ENCODE measurements around the gene ASCC2.
"Not testable (repeated sequence)": the region's sequence is repeated elsewhere in the genome, so short reads cannot be mapped to it uniquely, and the experiment has no call there.

The ASCC2 gene

DNA sequence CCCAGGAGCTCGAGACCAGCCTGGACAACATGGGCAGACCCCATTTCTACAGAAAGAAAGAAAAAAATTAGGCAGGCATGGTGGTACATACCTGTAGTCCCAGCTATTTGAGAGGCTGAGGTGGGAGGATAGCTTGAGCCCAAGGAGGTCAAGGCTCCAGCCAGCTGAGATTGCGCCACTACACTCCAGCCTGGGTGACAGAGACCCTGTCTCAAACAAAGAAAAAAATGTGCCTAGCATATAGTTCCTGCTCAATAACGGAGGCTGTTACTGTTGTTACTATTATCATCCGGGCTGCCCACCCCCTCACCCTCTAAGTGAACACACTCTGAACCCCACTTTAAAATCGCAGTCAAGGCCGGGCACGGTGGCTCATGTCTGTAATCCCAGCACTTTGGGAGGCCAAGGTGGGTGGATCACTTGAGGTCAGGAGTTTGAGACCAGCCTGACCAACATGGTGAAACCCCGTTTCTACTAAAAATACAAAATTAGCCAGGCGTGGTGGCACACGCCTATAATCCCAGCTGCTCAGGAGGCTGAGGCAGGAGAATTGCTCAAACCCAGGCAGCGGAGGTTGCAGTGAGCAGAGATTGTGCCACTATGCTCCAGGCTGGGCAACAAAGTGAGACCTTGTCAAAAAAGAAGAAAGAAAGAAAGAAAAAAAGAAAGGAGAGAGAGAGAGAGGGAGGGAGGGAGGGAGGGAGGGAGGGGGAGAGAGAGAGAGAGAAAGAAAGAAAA is 83.2 kb downstream of the ASCC2 start:
- not testable (repeated sequence) for DNase-seq (ENCODE audit: low read depth)

- no peak for DNase-seq (ENCODE audit: low read depth)
Observed at GRCh38 chr22:29753808-29754657, 84.0 kb downstream of the ASCC2 start.

GRCh38 chr22:29751669-29752068 is 86.4 kb downstream of the ASCC2 start:
- DNase-seq (ENCODE audit: low read depth): no peak

DNA sequence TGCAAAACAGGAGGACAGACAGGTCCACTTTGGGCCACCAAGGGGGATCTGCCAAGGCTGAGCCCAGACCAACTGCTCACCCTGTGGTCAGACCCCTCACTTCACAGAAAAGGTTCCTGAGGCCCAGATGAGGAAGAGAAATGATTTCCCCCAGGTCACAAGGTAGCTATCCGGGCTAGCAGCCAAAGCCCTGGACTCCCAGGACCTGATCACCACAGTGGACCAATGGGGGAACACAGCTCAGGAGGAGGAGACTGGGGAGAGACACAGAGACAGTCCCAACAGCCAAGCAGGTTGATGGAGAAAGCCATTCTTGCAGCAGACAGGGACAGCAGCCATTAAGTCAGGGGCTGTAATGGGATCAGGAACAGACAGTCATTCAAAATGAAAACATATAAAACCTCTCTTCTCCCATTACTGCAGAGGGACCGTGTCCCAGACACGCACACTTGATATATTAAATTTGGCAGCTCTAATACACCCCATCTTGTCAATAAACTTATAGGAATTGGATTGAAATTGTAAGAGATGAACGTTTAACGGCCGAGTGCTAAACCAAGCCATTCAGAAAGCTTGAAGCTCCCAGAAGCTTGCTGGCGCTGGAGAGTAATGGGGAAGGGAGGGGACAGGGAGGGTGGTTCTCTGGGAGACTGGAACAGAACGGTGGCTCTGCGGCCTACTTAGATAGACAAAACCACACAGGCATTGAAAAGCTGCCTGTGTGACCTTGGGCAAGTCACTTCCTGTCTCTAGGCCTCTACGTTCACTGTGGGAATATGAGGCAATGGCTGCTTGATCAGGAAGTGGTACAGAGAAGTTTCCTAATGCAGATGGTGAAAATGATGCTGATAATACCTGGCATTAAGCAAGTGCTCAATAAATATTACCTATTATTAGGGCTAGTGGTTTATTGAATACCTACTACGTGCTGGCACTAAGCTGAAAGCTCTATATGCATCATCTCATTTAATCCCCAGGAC is 87.2 kb downstream of the ASCC2 start:
- no peak for DNase-seq (ENCODE audit: low read depth)

DNA sequence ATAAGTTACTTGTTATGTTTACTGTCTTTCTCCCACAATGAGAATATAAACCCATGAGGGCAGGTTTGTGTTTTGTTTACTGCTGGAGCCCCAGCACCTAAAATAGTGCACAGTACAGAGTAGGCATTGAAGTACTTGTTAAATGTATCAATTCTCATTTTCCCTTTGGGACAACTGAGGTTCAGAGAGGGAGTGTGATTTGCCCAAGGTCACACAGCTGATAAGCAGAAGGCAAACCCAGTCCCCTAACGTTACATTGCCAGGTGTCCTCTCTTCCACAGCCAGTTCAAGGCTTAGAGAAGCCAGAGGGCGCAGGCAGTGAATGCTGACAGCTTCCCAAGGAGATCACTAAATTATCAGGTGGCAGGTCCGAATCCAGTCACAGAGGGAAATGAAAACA is 88.0 kb downstream of the ASCC2 start:
- DNase-seq (ENCODE audit: low read depth): no peak

DNA sequence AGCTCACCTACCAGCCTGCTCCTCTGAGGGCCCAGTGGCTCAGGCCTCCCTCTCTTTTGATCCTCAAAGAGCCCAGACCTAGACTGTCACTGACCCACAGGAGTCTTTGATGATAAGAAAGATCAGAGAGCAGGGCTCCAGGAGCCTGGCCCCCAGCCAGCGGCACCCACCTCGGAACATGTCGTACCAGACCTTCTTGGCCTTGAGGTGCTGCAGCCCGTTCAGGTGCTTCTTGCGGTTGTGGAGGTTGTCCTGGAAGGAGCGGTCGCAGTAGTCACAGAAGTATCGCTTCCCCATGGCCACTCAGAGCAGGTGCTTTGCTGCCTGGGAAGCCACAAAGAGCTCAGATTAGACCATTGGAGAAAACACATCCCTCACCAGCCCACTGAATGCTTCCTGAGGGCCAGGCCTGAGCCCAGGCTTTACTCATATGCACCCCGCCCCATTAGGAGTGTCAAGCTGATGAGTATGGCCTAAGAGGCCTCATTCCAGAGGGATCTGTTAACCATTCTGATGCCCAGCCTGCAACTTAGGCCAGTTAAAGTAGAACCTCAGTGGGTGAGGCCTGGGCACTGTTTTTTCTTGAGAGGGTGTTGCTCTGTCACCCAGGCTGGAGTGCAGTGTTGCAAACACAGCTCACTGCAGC is 89.7 kb downstream of the ASCC2 start:
- DNase-seq (ENCODE audit: low read depth): no peak

- no peak for DNase-seq (ENCODE audit: low read depth)
Observed at GRCh38 chr22:29747832-29748231, 90.2 kb downstream of the ASCC2 start.

- no peak for DNase-seq (ENCODE audit: low read depth)
Observed at GRCh38 chr22:29744902-29745301, 93.2 kb downstream of the ASCC2 start.

DNA sequence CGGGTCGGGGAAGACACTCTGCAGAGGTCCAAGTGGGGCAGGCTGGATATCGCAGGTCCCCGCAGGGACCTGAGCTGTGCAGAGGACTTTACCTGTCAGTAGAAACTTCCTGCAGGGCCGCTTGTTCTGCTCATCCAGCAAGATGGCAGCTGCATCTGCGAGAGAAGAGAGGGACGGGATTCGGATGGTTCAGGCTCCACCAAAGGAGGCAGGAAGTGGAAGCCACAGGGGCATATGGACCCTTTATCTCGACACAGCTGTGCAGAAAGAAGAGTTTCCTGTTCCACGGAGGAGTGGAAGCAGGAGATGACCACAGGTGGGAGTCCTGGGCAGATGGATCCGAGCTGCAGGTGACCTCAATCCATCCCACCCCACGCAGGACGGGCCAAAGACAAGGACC is 95.7 kb downstream of the ASCC2 start:
- no peak for DNase-seq (ENCODE audit: low read depth)

DNA sequence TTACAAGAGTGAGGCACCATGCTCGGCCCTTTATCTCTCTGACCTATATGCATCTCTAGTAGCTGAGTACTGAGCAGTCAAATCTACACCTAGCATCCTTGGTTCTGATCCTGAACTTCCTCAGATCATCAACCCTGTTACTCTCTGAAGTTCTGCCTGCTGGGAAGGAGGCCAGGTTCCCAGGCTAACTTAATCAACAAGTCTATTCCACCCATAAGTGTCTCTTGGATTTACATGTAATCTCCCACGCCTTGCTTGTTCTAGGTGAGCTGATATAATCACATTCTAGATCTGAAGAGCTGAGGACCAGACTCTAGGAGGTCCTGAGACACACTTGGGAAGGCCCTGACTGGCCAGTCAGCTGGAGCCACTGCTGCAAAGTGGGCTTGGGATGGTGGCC is 96.1 kb downstream of the ASCC2 start:
- DNase-seq (ENCODE audit: low read depth): no peak

DNA sequence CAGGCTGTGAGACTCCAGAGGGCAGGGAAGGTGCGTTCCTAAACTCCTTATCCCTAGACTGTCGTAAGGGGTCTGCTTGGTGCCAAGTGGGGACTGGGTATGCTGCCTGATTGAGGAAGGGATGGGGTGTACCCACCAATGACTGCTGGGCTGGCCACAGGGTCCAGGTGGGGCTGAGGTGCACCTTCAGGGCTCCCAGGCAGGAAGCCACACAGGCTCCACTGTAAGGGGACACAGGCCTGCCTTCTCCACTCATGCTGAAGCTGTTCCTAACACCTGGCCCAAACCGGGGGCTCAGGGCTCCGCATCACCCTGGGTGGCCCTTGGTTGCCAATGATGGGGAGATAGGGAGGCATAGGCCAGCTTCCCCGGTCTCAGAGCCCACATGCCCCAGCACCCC is 97.9 kb downstream of the ASCC2 start:
- DNase-seq (ENCODE audit: low read depth): no peak

- DNase-seq (ENCODE audit: low read depth): no peak
Observed at GRCh38 chr22:29739346-29739875, 98.7 kb downstream of the ASCC2 start.

Data from activated T-cell treated with anti-CD3 and anti-CD28 coated beads for 48 hours (primary cell).